H1 (cell line): ENCODE data around the gene GMCL2. TPM values are rescaled to one million over a fixed set of nuclear protein-coding genes. Genes with fewer than 3 reads are reported as not detected.

Source experiments
- CREB1 ChIP-seq: IDR thresholded peaks from 2 replicates; pipeline ENCODE4 v1.6.1; 2012; ENCODE audit warnings: inconsistent platforms
- JUN ChIP-seq: IDR thresholded peaks from 2 replicates; pipeline ENCODE4 v1.6.1; 2011; ENCODE audit warnings: low read depth, mild to moderate bottlenecking, improper control_type of control experiment, low read length
- SP1 ChIP-seq: IDR thresholded peaks from 2 replicates; pipeline ENCODE4 v1.6.1; 2011; ENCODE audit warnings: low read depth, low read length
- TEAD4 ChIP-seq: IDR thresholded peaks from 2 replicates; pipeline ENCODE4 v1.6.1; 2012; ENCODE audit warnings: low read depth, low read length, inconsistent platforms, mixed read lengths
- polyA plus RNA-seq, 7 experiments: library from polyadenylated mRNA; depleted of rRNA in 3 of 7; stranded (reverse) in 5 of 7; unstranded in 2 of 7; fragments of >200 nt in 5 of 7; fragments of 200-250 nt in 2 of 7; gene quantifications; 1 replicate in 5 of 7; 2 replicates in 1 of 7; 4 replicates in 1 of 7; pipeline versions ENCODE4 v1.2.1 to v1.2.3, GENCODE V29; 2011 to 2013; ENCODE audit warnings: missing spikeins in 2 of 7, mixed read lengths in 2 of 7
- total RNA-seq: library from RNA; stranded (reverse); fragmentation: NEBNext Ultra II Directional; extraction: Animal tissue kit (Norgen Biotek cat#: 25700); gene quantifications from 2 replicates; pipeline ENCODE4 v1.2.1, GENCODE V29; 2021
- TF ChIP-seq, protein P1 (sequence below): fragments of 300-600 bp; sonication (generic); IDR thresholded peaks from 2 replicates; pipeline ENCODE4 v1.7.1; 2012; ENCODE audit warnings: low read length, moderate library complexity, mild to moderate bottlenecking, inconsistent platforms; ENCODE audit not compliant: insufficient replicate concordance

The GMCL2 gene
- total and polyA plus RNA-seq, 2 of the 8 experiments (the other 6 are each of a cell fraction or from before 2014, with no cell fraction given) = 0.13 TPM; not detected in 1

- TF ChIP-seq, protein P1, sequence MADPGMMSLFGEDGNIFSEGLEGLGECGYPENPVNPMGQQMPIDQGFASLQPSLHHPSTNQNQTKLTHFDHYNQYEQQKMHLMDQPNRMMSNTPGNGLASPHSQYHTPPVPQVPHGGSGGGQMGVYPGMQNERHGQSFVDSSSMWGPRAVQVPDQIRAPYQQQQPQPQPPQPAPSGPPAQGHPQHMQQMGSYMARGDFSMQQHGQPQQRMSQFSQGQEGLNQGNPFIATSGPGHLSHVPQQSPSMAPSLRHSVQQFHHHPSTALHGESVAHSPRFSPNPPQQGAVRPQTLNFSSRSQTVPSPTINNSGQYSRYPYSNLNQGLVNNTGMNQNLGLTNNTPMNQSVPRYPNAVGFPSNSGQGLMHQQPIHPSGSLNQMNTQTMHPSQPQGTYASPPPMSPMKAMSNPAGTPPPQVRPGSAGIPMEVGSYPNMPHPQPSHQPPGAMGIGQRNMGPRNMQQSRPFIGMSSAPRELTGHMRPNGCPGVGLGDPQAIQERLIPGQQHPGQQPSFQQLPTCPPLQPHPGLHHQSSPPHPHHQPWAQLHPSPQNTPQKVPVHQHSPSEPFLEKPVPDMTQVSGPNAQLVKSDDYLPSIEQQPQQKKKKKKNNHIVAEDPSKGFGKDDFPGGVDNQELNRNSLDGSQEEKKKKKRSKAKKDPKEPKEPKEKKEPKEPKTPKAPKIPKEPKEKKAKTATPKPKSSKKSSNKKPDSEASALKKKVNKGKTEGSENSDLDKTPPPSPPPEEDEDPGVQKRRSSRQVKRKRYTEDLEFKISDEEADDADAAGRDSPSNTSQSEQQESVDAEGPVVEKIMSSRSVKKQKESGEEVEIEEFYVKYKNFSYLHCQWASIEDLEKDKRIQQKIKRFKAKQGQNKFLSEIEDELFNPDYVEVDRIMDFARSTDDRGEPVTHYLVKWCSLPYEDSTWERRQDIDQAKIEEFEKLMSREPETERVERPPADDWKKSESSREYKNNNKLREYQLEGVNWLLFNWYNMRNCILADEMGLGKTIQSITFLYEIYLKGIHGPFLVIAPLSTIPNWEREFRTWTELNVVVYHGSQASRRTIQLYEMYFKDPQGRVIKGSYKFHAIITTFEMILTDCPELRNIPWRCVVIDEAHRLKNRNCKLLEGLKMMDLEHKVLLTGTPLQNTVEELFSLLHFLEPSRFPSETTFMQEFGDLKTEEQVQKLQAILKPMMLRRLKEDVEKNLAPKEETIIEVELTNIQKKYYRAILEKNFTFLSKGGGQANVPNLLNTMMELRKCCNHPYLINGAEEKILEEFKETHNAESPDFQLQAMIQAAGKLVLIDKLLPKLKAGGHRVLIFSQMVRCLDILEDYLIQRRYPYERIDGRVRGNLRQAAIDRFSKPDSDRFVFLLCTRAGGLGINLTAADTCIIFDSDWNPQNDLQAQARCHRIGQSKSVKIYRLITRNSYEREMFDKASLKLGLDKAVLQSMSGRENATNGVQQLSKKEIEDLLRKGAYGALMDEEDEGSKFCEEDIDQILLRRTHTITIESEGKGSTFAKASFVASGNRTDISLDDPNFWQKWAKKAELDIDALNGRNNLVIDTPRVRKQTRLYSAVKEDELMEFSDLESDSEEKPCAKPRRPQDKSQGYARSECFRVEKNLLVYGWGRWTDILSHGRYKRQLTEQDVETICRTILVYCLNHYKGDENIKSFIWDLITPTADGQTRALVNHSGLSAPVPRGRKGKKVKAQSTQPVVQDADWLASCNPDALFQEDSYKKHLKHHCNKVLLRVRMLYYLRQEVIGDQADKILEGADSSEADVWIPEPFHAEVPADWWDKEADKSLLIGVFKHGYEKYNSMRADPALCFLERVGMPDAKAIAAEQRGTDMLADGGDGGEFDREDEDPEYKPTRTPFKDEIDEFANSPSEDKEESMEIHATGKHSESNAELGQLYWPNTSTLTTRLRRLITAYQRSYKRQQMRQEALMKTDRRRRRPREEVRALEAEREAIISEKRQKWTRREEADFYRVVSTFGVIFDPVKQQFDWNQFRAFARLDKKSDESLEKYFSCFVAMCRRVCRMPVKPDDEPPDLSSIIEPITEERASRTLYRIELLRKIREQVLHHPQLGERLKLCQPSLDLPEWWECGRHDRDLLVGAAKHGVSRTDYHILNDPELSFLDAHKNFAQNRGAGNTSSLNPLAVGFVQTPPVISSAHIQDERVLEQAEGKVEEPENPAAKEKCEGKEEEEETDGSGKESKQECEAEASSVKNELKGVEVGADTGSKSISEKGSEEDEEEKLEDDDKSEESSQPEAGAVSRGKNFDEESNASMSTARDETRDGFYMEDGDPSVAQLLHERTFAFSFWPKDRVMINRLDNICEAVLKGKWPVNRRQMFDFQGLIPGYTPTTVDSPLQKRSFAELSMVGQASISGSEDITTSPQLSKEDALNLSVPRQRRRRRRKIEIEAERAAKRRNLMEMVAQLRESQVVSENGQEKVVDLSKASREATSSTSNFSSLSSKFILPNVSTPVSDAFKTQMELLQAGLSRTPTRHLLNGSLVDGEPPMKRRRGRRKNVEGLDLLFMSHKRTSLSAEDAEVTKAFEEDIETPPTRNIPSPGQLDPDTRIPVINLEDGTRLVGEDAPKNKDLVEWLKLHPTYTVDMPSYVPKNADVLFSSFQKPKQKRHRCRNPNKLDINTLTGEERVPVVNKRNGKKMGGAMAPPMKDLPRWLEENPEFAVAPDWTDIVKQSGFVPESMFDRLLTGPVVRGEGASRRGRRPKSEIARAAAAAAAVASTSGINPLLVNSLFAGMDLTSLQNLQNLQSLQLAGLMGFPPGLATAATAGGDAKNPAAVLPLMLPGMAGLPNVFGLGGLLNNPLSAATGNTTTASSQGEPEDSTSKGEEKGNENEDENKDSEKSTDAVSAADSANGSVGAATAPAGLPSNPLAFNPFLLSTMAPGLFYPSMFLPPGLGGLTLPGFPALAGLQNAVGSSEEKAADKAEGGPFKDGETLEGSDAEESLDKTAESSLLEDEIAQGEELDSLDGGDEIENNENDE = no peak
- TF ChIP-seq SP1 (no peak), TEAD4 (no peak), JUN (no peak), CREB1 (no peak)
These were observed 29.6 kb upstream of the GMCL2 start (continued) for GRCh38 chr5:178216779-178217178.
